Panc1 (cell line): ENCODE measurements around the gene METRN. TPM values are rescaled to one million over a fixed set of nuclear protein-coding genes. Genes with fewer than 3 reads are reported as not detected.

Experiments
- ATAC-seq: fragments of 200-7000 bp; cut with Tn5 transposase; 2 replicates; pipeline ENCODE4 v1.9.1; 2020; ENCODE audit warnings: mild to moderate bottlenecking, moderate library complexity
- BruUV-seq: library from RNA; stranded (reverse); fragments of 400-500 nt; replicated peaks from 2 replicates; lab custom pipeline; 2021; lab: Mats Ljungman, UMichigan
- CTCF ChIA-PET: fragments of 300-600 bp; sonication (Branson Sonifier 250); formaldehyde crosslinking; loops from one replicate; lab custom pipeline; 2022; ENCODE audit warnings: antibody characterized with exemption; lab: Charles Lee
- POLR2A ChIA-PET: fragments of 300-600 bp; sonication (Branson Sonifier 250); formaldehyde crosslinking; loops from one replicate; lab custom pipeline; 2022; ENCODE audit warnings: antibody characterized with exemption; lab: Charles Lee
- DNase-seq: peaks from one replicate; pipeline ENCODE4 v3.0.0-alpha.2; 2010; ENCODE audit warnings: low read depth, low spot score
- H3K27ac ChIP-seq: 2 replicates; pipeline ENCODE4 v1.5.1; 2011; ENCODE audit warnings: mild to moderate bottlenecking, low read length, inconsistent platforms
- H3K27me3 ChIP-seq: fragments of 200-500 bp; sonication (Bioruptor generic); 2 replicates; pipeline ENCODE4 v1.6.0; 2014; ENCODE audit warnings: low read length, inconsistent platforms; ENCODE audit not compliant: control insufficient read depth, insufficient read depth
- H3K36me3 ChIP-seq: fragments of 200-500 bp; sonication (Bioruptor generic); 2 replicates; pipeline ENCODE4 v1.5.1; 2014; ENCODE audit warnings: inconsistent platforms, mild to moderate bottlenecking, low read length, moderate library complexity; ENCODE audit not compliant: control insufficient read depth, insufficient read depth
- H3K4me1 ChIP-seq: 2 replicates; pipeline ENCODE4 v1.5.1; 2011; ENCODE audit warnings: inconsistent platforms, mild to moderate bottlenecking, low read length, moderate library complexity; ENCODE audit not compliant: control insufficient read depth, insufficient read depth
- H3K4me3 ChIP-seq, 2 experiments: 2 replicates each; pipeline ENCODE4 v1.5.1; 2011 to 2012; ENCODE audit warnings: low read depth in 2 of 2, low read length in 2 of 2, mild to moderate bottlenecking in 2 of 2, inconsistent platforms in 1 of 2, moderate library complexity in 1 of 2
- H3K9me3 ChIP-seq: fragments of 200-500 bp; sonication (Bioruptor generic); 2 replicates; pipeline ENCODE4 v1.5.1; 2014; ENCODE audit warnings: low read depth, mild to moderate bottlenecking, inconsistent platforms, low read length, moderate library complexity; ENCODE audit not compliant: control insufficient read depth, insufficient read depth
- POLR2AphosphoS5 ChIP-seq: IDR thresholded peaks from 2 replicates; pipeline ENCODE4 v1.6.1; 2012; ENCODE audit warnings: mild to moderate bottlenecking, low read depth, low read length, moderate library complexity
- REST ChIP-seq, 2 experiments: IDR thresholded peaks; 2 replicates each; pipeline ENCODE4 v1.6.1; 2011 to 2012; ENCODE audit warnings: low read depth in 2 of 2, control low read depth in 1 of 2, low read length in 1 of 2, mild to moderate bottlenecking in 1 of 2, moderate library complexity in 1 of 2; ENCODE audit not compliant: insufficient read depth in 1 of 2
- SIN3A ChIP-seq: IDR thresholded peaks from 2 replicates; pipeline ENCODE4 v1.6.1; 2012; ENCODE audit warnings: low read depth, mild to moderate bottlenecking, low read length, moderate library complexity, borderline replicate concordance; ENCODE audit not compliant: insufficient read depth
- TCF7L2 ChIP-seq: IDR thresholded peaks from 2 replicates; pipeline ENCODE4 v1.6.1; 2011; ENCODE audit warnings: mild to moderate bottlenecking, low read depth, low read length, inconsistent platforms
- in situ Hi-C: cut with HindIII; loops from 2 replicates; pipeline ENCODE4 v1.10.0; 2016; ENCODE audit warnings: low sequenced_read_pairs, low pct_unique_long_range_greater_than_20kb
- intact Hi-C: fragments of 100-400 bp; cut with micrococcal nuclease; formaldehyde crosslinking; loops from one replicate; pipeline ENCODE4 v1.10.0; 2022; ENCODE audit not compliant: unreplicated experiment
- total RNA-seq: library from RNA; stranded (reverse); gene quantifications from one replicate; pipeline ENCODE4 v1.2.1, GENCODE V29; 2021; ENCODE audit not compliant: unreplicated experiment
- TF ChIP-seq, protein P1 (sequence below): fragments of 450-650 bp; IDR thresholded peaks from 2 replicates; pipeline ENCODE4 v1.5.1; 2017; ENCODE audit warnings: mild to moderate bottlenecking

METRN gene
- total RNA-seq, 1 experiment from 2014 or later: 407 TPM

DNA sequence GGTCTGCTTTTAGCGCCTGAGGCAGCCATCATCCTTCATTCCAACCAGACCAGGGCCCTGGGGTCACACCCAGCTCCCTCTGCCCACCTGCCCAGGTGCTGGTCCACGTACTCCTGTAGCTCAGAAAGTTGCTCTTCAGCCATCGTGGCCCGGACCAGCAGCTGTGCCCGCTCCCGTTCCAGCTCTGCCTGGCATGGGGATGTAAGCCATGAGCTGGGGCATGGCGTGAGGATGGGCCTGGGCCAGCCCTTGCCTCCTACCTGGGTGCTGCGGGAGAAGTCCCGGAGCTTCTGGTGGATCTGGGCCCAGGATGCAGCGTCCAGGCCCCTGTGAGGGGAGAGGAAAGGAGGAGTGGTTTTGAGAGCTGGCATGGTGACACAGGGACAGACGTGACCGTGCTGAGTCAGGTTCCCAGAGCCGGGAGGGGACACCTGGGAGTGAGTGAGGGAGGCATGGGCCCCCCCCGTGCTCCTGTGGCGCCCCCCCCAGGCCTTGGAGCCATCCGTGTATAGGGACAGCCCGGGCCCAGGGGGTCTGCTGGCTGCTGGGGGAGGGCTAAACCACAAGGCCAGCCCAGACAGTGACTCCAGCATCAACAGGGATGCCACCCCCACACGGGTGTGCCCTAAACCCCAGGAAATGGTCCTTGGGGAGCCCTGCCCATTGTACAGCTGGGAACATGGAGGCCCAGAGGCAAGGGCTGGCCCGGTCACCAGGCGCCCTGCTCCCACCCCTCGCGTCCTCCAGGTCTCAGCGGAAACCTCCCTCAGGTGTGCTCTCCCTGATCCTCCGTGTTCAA is 8.1 kb downstream of the METRN start:
- no peaks in the 10 kb centered on the region for H3K9me3 ChIP-seq
- H3K4me1 ChIP-seq: peaks cover 32% of the 10 kb centered on the region
- BruUV-seq: no TSS peak
- H3K36me3 ChIP-seq: no peaks in the 10 kb centered on the region; the same call in 1 of the 2 replicates
- H3K27ac ChIP-seq: no peak overlapping the region
- no peaks in the 10 kb centered on the region for H3K27me3 ChIP-seq
- ChIA-PET CTCF (interaction anchor here (0.5 to 2.1 kb wide), 2 partner anchors 10 to 1695 kb away, joined by 3 to 7 read pairs; no protein-coding TSS in a partner anchor), POLR2A (interaction anchor here (1.1 kb wide), 1 partner anchor 8 kb away, joined by 5 read pairs; the partner anchor contains the start of gene METRN)
- no peak for TF ChIP-seq REST (IDR thresholded peaks at IDR 0.05; ENCODE audit: insufficient read depth in 1 of 2, low read depth in 2 of 2, low read length in 1 of 2)
- no peak for TF ChIP-seq POLR2AphosphoS5
- no peak for TF ChIP-seq TCF7L2
- TF ChIP-seq, protein P1, sequence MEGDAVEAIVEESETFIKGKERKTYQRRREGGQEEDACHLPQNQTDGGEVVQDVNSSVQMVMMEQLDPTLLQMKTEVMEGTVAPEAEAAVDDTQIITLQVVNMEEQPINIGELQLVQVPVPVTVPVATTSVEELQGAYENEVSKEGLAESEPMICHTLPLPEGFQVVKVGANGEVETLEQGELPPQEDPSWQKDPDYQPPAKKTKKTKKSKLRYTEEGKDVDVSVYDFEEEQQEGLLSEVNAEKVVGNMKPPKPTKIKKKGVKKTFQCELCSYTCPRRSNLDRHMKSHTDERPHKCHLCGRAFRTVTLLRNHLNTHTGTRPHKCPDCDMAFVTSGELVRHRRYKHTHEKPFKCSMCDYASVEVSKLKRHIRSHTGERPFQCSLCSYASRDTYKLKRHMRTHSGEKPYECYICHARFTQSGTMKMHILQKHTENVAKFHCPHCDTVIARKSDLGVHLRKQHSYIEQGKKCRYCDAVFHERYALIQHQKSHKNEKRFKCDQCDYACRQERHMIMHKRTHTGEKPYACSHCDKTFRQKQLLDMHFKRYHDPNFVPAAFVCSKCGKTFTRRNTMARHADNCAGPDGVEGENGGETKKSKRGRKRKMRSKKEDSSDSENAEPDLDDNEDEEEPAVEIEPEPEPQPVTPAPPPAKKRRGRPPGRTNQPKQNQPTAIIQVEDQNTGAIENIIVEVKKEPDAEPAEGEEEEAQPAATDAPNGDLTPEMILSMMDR: no peak
- TF ChIP-seq SIN3A: no peak
- intact Hi-C loops: no loop called here
- no peak overlapping the region for H3K4me3 ChIP-seq
- in situ Hi-C loops: no loop called here
- ATAC-seq (no peak), DNase-seq (no peak)

GRCh38 chr16:723695-724094 is 8.8 kb downstream of the METRN start:
- intact Hi-C loops: no loop called here
- no peak overlapping the region for H3K27ac ChIP-seq
- no TSS peak for BruUV-seq
- in situ Hi-C loops: no loop called here
- no peak for TF ChIP-seq SIN3A
- no peak for TF ChIP-seq REST (IDR thresholded peaks at IDR 0.05; ENCODE audit: insufficient read depth in 1 of 2, low read depth in 2 of 2, low read length in 1 of 2)
- TF ChIP-seq, protein P1: no peak
- no peak for TF ChIP-seq POLR2AphosphoS5
- no peak for TF ChIP-seq TCF7L2
- peaks cover 25% of the 10 kb centered on the region for H3K4me1 ChIP-seq
- no peaks in the 10 kb centered on the region; the same call in 1 of the 2 replicates for H3K36me3 ChIP-seq
- ATAC-seq: no peak
- CTCF ChIA-PET: interaction anchor here (0.5 to 2.1 kb wide), 2 partner anchors 11 to 12 kb away, joined by 6 to 7 read pairs; no protein-coding TSS in a partner anchor
- H3K4me3 ChIP-seq: no peak overlapping the region
- no peaks in the 10 kb centered on the region for H3K27me3 ChIP-seq
- POLR2A ChIA-PET: interaction anchor here (0.8 to 1.1 kb wide), 2 partner anchors 9 to 10 kb away, joined by 3 to 5 read pairs; partner anchors contain the start of gene METRN
- H3K9me3 ChIP-seq: no peaks in the 10 kb centered on the region
- no peak for DNase-seq
